ENCODE results near the gene MFSD2B.
"Not testable (repeated sequence)": the region's sequence is repeated elsewhere in the genome, so short reads cannot be mapped to it uniquely, and the experiment has no call there.

MFSD2B gene

GRCh38 chr2:24009680-24010476 lies at the start of gene MFSD2B:
TSS of gene MFSD2B (plus strand) at chr2:24010085. CDS start at chr2:24010097, 12 bp downstream.
- DNase-seq = no peak

GRCh38 chr2:23967846-23968245 lies 42.0 kb upstream of the MFSD2B start:
- no peak for DNase-seq

- no peak for DNase-seq
These were observed 33.0 kb upstream of the MFSD2B start for GRCh38 chr2:23976883-23977282.

GRCh38 chr2:23988371-23988770 lies 21.5 kb upstream of the MFSD2B start:
- DNase-seq = no peak

GRCh38 chr2:23992931-23993330 lies 17.0 kb upstream of the MFSD2B start:
- no peak for DNase-seq

GRCh38 chr2:23993736-23994269 lies 16.1 kb upstream of the MFSD2B start:
- DNase-seq = no peak

GRCh38 chr2:23994567-23994966 lies 15.3 kb upstream of the MFSD2B start:
- no peak for DNase-seq

- no peak for DNase-seq
These were observed 2.2 kb upstream of the MFSD2B start for GRCh38 chr2:24007693-24008092.

GRCh38 chr2:24008672-24009366 lies 1.1 kb upstream of the MFSD2B start:
- no peak for DNase-seq

GRCh38 chr2:24009367-24009679 lies 562 bp upstream of the MFSD2B start:
- no peak for DNase-seq

GRCh38 chr2:24010477-24011249 lies 778 bp downstream of the MFSD2B start:
- DNase-seq = no peak

GRCh38 chr2:24011250-24012104 lies 1.6 kb downstream of the MFSD2B start:
- no peak for DNase-seq

GRCh38 chr2:24012521-24013188 lies 2.8 kb downstream of the MFSD2B start:
- no peak for DNase-seq

GRCh38 chr2:24014902-24015301 lies 5.0 kb downstream of the MFSD2B start:
- DNase-seq = not testable (repeated sequence)

- no peak for DNase-seq
These were observed 5.9 kb downstream of the MFSD2B start for GRCh38 chr2:24015562-24016375.

GRCh38 chr2:24016376-24016761 lies 6.5 kb downstream of the MFSD2B start:
- DNase-seq = no peak

- no peak for DNase-seq
These were observed 7.2 kb downstream of the MFSD2B start for GRCh38 chr2:24016853-24017703.

- DNase-seq = no peak
These were observed 7.8 kb downstream of the MFSD2B start for GRCh38 chr2:24017711-24018110.

GRCh38 chr2:24018241-24018640 lies 8.4 kb downstream of the MFSD2B start:
- no peak for DNase-seq

- no peak for DNase-seq
These were observed 9.8 kb downstream of the MFSD2B start for GRCh38 chr2:24019729-24020128.
